ENCODE measurements around the gene PKD2. TPM values are rescaled to one million over a fixed set of nuclear protein-coding genes. Genes with fewer than 3 reads are reported as not detected.
A peak's percentile ranks its signal among the peaks of the same experiment; 100 is the strongest.

Gene PKD2
- total and polyA plus RNA-seq, 2 of the 4 experiments (the other 2 are of a cell fraction) = 43.8 to 51.3 TPM

DNA sequence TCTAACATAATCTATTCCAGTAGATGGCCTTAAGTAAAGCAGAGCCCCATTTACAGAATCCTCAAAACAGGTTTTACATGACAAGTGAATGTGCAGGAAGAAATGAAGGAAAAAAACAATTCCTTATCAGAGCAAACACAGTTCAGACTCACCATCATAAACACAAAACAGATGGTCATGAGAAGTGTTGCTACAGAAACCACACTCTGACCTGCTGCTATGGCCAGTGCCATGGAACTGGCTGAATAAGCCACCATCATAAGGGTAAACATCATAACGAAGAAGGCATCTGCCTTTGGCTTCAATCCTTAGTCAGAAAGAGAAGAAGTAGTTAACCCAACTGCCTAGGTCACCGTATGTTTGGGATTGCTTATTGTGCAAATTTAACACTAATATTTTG lies 89.9 kb downstream of the PKD2 start:
- Histone ChIP-seq H3K4me1 (ENCODE audit: control insufficient read depth, insufficient read depth, low read length) (no peaks in the 10 kb centered on the region), H3K18ac (ENCODE audit: low read depth, low read length) (no peak overlapping the region), H2AK5ac (ENCODE audit: low read depth, low read length) (no peak overlapping the region), H2BK15ac (ENCODE audit: low read depth, low read length) (no peak overlapping the region), H2AFZ (replicated peaks; ENCODE audit: low read length, poor library complexity) (no peak overlapping the region), H3K9ac (ENCODE audit: low read depth, low read length) (no peak overlapping the region), H2AK9ac (replicated peaks; ENCODE audit: low read depth, low read length, poor library complexity) (no peak overlapping the region), H2BK5ac (ENCODE audit: low read depth, low read length, poor library complexity, severe bottlenecking) (no peak overlapping the region), H3K36me3 (ENCODE audit: control insufficient read depth, insufficient read depth, low read length) (no peaks in the 10 kb centered on the region), H4K8ac (ENCODE audit: low read depth in 2 of 2, low read length in 2 of 2) (no peak overlapping the region), H3K27me3 (ENCODE audit: control insufficient read depth, insufficient read depth, low read length) (no peaks in the 10 kb centered on the region), H4K20me1 (ENCODE audit: insufficient read depth, low read length) (no peaks in the 10 kb centered on the region), H3K79me1 (ENCODE audit: low read depth in 1 of 2, low read length in 2 of 2) (no peaks in the 10 kb centered on the region), H3K27ac (ENCODE audit: insufficient read depth, low read length) (no peak overlapping the region), H2BK120ac (ENCODE audit: low read depth, low read length) (no peak overlapping the region), H3K9me1 (ENCODE audit: insufficient read depth, low read length) (0 out of 2 replicates have a peak, but pooled peaks cover 3% of the 10 kb centered on the region), H3K56ac (ENCODE audit: extremely low read depth, insufficient read depth, low read length) (no peak overlapping the region), H3K9me3 (ENCODE audit: control insufficient read depth, insufficient read depth, low read length) (no peaks in the 10 kb centered on the region), H4K5ac (ENCODE audit: low read depth, low read length) (no peak overlapping the region), H3K4ac (ENCODE audit: low read depth, low read length) (no peak overlapping the region), H3K23ac (ENCODE audit: low read depth, low read length) (no peak overlapping the region), H3K14ac (replicated peaks; ENCODE audit: low read depth, low read length) (no peak overlapping the region), H2BK20ac (ENCODE audit: low read depth, low read length) (no peak overlapping the region), H4K91ac (ENCODE audit: insufficient read depth, low read depth, low read length) (no peak overlapping the region), H3K4me3 (ENCODE audit: insufficient read depth, low read depth, low read length) (no peak overlapping the region), H3K4me2 (ENCODE audit: low read depth, low read length) (no peak overlapping the region)
- ATAC-seq (ENCODE audit: low read depth) (peak; percentile 83), DNase-seq (peak; percentile 66)
- no TSS peak for BruUV-seq (replicated peaks)
- TF ChIP-seq FOS (IDR thresholded peaks at IDR 0.05; ENCODE audit: low read depth, low read length) (no peak), NFE2L2 (IDR thresholded peaks at IDR 0.05; ENCODE audit: low read depth, low read length) (no peak), MAZ (IDR thresholded peaks at IDR 0.05; ENCODE audit: borderline replicate concordance, low read depth, low read length) (no peak), RCOR1 (IDR thresholded peaks at IDR 0.05; ENCODE audit: insufficient replicate concordance, low read length) (no peak), POLR2A (IDR thresholded peaks at IDR 0.05; ENCODE audit: low read depth, low read length) (no peak), CEBPB (IDR thresholded peaks at IDR 0.05; ENCODE audit: low read depth, low read length) (no peak; the same call in 1 of the 2 replicates), MAFK (IDR thresholded peaks at IDR 0.05; ENCODE audit: low read depth, low read length) (no peak)
- TF ChIP-seq, protein P1, sequence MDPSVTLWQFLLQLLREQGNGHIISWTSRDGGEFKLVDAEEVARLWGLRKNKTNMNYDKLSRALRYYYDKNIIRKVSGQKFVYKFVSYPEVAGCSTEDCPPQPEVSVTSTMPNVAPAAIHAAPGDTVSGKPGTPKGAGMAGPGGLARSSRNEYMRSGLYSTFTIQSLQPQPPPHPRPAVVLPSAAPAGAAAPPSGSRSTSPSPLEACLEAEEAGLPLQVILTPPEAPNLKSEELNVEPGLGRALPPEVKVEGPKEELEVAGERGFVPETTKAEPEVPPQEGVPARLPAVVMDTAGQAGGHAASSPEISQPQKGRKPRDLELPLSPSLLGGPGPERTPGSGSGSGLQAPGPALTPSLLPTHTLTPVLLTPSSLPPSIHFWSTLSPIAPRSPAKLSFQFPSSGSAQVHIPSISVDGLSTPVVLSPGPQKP (IDR thresholded peaks at IDR 0.05; ENCODE audit: borderline replicate concordance, low read depth, low read length) = no peak
- TF ChIP-seq, protein P2, sequence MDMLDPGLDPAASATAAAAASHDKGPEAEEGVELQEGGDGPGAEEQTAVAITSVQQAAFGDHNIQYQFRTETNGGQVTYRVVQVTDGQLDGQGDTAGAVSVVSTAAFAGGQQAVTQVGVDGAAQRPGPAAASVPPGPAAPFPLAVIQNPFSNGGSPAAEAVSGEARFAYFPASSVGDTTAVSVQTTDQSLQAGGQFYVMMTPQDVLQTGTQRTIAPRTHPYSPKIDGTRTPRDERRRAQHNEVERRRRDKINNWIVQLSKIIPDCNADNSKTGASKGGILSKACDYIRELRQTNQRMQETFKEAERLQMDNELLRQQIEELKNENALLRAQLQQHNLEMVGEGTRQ (IDR thresholded peaks at IDR 0.05; ENCODE audit: low read depth, low read length) = no peak
- WGBS, 2 experiments (ENCODE audit: extremely low coverage in 2 of 2, insufficient read length in 1 of 2) = no CpG with 5 or more reads among the region's 2 CpGs
- dilution Hi-C loops (cut with HindIII; ENCODE audit: low sequenced_read_pairs, unreplicated experiment) (no loop called here), intact Hi-C loops (cut with micrococcal nuclease) (no loop called here), in situ Hi-C loops (cut with MboI; ENCODE audit: low sequenced_read_pairs) (no loop called here)
- ChIA-PET CTCF (no interaction called here), POLR2A (ENCODE audit: unreplicated experiment) (interaction anchor here (0.6 kb wide), 1 partner anchor 37 kb away, joined by 3 read pairs; no protein-coding TSS in a partner anchor)

All from IMR-90 (cell line).